ENCODE data around the gene RALA.
"Not testable (repeated sequence)": the region's sequence is repeated elsewhere in the genome, so short reads cannot be mapped to it uniquely, and the experiment has no call there.

Gene RALA

GRCh38 chr7:39735903-39736302 lies 112.5 kb downstream of the RALA start:
- no peak for DNase-seq

DNA sequence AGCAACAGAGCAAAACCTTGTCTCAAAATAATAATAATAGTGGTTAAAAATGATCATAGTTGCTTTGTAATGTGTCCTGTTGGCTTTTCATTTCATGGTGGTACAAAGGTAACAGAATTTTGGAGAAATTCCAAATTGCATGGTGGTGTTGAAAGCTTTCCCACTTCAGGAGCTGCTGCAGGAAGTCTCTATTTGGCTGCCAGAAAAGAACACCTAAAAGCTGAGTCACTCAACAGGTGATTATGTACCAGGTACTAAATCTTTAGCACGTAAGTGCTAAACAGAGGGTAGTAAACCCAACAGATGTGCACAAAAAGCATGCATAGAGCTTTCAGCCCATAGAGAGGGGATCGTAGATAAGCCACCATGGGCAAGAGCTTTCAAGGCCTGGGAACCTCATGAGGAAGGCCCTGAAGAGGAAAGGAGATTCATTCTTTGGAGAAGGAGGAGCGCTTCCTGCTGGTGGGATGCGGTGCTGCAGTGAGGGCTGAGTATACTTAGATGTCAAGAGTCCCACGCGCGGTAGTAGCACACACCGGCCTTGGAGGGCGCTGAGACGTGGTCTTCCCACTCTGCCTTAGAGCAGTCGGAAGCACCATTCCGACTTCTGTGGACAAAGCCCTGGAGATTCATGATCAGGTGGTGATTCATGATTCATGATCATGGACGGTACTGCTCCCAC lies 118.7 kb downstream of the RALA start:
- DNase-seq, result no peak

- no peak for DNase-seq
Observed at GRCh38 chr7:39744620-39745019, 121.2 kb downstream of the RALA start.

DNA sequence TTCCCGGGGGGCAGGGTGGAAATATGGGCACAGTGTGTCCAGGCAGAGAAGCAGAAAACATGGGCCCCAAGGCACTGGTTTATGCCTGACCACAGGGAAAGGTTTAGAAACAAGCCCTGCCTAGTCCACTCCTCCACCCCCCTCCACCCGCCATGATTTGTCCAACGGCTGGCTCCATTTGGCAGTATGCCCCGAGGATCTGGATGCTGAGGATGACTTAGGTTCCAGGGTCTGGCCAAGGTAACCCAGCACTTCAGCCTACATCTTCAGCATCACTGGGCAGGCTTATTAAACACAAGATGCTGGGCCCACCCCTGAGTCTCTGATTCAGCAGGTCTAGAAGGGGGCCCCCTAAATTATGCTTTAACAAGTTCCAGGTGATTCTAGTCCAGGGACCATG lies 121.9 kb downstream of the RALA start:
- no peak for DNase-seq

DNA sequence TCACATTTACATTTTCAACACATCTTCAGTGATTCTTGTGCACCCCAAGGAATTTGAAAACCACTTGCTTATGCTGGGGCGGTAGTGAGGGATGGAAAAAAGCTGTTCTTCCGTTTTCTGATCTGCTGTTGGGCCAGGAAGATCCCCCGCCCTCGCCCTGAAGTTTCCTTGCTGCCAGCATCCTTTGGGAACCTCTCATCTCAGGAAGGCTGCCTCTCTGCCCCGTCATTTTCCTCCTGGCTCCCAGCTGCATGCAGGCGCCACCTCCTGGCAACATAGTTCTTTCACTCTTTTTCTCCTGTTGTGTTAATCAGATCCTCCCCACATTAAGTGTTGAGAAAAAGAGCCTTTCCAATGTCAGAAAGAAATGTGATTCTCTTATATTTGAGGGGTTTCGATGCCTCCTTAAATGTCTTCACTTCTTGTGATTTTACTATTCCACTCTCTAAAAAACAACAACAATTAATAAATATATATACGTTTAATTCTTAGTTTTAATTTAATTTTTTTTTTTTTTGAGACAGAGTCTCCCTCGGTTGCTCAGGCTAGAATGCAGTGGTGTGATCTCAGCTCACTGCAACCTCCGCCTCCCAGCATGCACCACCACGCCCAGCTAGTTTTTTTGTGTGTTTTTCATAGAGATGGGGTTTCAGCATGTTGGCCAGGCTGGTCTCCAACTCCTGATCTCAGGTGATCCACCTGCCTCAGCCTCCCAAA lies 122.9 kb downstream of the RALA start:
- peak; percentile 34 for DNase-seq

DNA sequence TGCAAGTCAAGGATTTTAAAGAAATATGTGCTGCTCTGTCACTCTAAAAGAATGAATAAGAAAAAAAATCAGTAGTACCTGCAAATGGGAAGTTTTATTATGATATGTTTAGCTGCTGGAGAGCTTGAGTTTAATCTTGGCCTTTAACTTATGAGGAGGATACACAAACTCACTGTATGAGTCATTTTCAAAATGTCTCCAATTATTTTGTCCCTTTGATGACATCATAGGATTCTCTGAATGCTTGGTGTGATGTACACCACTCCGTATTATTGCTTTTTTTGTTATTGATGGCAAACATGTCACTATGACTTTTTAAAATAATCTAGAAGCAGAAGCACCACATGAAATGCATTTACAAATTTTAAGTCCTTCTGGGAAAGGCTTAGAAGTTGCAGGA lies 125.8 kb downstream of the RALA start:
- DNase-seq, result no peak

GRCh38 chr7:39749717-39750116 lies 126.3 kb downstream of the RALA start:
- DNase-seq, result no peak

DNA sequence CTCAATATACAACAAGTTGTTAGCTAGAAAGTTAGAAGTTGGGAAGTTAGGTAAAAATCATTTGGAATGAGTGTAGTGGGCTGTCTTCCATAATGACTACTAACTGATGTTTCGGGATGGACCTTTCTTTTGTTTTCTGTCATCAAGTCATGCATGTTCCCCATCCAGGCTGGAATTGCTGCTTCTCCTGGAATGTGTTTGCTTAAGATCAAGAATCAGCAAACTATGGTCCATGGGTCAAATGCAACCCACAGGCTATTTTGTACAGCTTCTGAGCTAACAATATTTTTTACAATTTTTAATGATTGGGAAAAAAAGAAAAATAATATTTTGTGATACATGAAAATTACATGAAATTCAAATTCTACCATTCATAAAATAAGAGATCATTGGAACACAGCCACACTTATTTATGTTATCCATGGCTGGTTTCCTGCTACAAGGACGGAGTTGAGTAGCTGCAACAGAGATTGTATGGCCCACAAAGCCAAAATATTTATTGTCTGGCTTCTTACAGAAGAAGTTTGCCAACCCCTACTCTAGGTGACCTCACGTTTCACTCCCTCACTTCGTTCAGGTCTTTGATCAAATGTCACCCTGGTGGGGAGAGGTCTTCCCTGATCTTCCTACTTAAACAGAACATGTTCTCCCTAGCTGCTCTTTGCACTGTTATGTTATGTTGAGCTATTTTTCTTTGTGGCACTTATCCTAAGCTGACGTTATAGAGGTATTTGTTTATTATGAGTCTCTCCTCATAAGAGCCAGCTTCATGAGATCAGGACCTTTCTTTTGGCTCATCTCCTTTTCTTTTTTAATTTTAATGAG lies 127.1 kb downstream of the RALA start:
- no peak for DNase-seq

DNA sequence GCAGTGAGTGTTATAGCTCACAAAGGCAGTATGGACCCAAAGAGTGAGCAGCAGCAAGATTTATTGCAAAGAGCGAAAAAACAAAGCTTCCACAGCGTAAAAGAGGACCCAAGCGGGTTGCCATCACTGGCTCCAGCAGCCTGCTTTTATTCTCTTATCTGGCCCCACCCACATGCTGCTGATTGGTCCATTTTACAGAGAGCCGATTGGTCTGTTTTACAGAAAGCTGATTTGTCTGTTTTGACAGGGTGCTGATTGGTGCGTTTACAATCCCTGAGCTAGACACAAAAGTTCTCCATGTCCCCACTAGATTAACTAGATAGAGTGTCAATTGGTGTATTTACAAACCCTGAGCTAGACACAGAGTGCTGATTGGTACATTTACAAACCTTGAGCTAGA lies 129.9 kb downstream of the RALA start:
- not testable (repeated sequence) for DNase-seq

DNA sequence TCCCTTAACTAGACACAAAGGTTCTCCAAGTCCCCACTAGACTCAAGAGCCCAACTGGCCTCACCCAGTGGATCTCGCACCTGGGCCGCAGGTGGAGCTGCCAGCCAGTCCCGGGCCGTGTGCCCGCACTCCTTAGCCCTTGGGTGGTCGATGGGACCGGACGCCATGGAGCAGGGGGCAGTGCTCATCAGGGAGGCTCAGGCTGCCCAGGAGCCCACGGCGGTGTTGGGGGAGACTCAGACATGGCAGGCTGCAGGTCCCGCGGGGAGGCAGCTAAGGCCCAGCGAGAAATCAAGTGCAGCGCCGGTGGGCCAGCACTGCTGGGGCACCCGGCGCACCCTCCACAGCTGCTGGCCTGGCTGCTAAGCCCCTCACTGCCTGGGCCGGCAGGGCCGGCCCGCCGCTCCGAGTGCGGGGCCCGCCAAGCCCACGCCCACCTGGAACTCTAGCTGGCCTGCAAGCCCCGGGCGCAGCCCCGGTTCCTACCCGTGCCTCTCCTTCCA lies 130.5 kb downstream of the RALA start:
- DNase-seq, result no peak

DNA sequence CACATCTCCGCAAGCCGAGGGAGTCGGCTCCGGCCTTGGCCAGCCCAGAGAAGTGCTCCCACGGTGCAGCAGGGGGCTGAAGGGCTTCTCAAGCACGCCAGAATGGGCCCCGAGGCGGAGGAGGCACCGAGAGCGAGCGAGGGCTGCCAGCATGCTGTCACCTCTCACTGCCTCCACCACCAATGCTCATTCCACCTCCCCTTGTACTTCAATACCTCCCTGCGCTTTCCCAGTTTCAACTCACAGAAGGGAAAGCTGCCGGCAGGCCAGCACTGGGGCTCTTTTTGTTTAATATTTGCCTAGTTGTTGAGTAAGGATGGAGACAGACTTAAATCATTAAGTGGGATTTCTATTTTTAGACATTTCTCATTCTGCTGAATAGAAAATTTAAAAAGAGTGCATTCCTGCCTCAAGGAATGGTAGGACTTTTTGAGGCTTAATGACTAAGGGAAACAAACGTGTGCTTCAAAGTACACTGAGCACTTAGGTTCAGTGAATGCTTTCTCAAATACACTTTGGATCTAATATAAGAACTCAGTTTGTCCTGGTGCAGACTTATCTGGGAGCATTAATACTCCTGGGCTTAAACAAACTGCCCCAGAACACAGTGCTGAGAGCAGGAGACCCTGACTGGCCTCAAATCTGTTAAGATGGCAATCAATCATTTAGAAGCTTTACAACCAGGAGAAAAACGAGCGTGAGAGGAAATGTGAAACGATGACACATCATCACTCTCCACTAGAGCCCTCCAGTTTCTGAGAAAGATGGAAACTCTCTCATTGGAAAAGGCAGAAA lies 131.2 kb downstream of the RALA start:
- DNase-seq, result no peak

DNA sequence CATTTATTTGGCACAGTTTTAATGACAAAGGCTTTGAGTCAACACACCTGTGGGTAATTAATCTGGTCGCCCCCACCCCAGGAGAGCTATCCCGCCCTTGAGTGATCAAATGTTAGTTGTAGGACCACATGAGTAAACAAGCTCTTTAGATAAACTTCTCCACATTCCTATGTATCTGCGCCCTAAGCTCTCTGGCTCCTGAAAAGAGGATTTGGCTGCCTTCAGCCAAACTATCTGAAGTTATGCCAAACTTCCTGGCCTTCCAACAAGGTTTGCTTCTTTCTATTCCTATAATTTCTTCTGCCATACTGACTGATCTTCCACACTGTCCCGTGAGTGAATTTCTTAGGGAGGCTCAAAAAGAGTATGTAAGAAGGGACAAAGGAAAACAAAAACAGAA lies 134.2 kb downstream of the RALA start:
- no peak for DNase-seq

Data from KG1 (cell line).